ENCODE measurements around the gene ARHGAP24. TPM values are rescaled to one million over a fixed set of nuclear protein-coding genes. Genes with fewer than 3 reads are reported as not detected.
A peak's percentile ranks its signal among the peaks of the same experiment; 100 is the strongest.

The ARHGAP24 gene
- total and polyA plus RNA-seq, 2 experiments from 2014 or later, result 5.1 to 8.6 TPM

DNA sequence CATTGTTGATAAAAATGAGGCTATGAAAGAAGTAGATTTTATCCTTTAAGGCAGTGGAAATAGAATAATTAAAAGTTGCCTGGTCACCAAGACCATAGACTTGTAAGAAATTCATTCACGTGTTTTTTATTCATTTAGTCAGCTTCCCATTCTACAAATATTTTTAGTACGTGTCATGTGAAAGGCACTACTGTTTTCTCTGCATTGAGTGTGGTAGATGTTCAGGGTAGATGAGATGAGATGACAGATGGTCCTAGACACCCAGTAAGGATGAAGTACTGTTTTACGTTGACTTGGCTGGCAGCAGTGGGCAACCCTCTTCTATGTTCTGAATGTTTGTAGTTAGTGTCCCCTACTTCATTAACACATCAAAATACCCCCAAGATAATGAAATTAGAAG is 228.1 kb downstream of the ARHGAP24 start:
- TF ChIP-seq, protein P1, sequence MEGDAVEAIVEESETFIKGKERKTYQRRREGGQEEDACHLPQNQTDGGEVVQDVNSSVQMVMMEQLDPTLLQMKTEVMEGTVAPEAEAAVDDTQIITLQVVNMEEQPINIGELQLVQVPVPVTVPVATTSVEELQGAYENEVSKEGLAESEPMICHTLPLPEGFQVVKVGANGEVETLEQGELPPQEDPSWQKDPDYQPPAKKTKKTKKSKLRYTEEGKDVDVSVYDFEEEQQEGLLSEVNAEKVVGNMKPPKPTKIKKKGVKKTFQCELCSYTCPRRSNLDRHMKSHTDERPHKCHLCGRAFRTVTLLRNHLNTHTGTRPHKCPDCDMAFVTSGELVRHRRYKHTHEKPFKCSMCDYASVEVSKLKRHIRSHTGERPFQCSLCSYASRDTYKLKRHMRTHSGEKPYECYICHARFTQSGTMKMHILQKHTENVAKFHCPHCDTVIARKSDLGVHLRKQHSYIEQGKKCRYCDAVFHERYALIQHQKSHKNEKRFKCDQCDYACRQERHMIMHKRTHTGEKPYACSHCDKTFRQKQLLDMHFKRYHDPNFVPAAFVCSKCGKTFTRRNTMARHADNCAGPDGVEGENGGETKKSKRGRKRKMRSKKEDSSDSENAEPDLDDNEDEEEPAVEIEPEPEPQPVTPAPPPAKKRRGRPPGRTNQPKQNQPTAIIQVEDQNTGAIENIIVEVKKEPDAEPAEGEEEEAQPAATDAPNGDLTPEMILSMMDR (IDR thresholded peaks at IDR 0.05; ENCODE audit: low read depth, low read length), result no peak
- H3K36me3 ChIP-seq, result no peaks in the 10 kb centered on the region
- no peak overlapping the region for H3K4me3 ChIP-seq
- peak in 1 of 2 donors; percentile 8 for DNase-seq (ENCODE audit: low read depth in 1 of 2, low spot score in 1 of 2)
- H3K4me1 ChIP-seq (ENCODE audit: low read depth), result no peaks in the 10 kb centered on the region
- no peaks in the 10 kb centered on the region for H3K27me3 ChIP-seq
- H3K27ac ChIP-seq, result no peak overlapping the region
- H3K9me3 ChIP-seq (ENCODE audit: low read depth), result no peaks in the 10 kb centered on the region

DNA sequence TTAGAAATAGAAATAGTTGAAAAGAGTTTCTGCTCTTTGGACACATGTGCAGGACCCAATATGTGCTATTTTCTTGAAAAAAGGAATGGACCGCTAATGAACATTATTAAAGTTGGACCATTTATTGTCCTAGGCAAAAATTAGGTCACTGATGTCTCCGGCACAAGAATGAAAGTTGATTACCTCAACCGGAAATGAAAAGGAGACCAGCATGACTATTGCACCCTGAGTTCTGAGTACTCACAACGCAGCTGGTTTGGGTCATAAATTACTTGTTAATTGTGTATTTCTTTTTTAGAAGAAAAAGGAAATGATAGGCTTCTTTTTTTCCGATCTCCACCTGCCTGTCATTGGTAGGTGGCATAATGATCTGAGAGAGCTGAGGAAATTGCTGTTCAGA is 232.7 kb downstream of the ARHGAP24 start:
- DNase-seq (ENCODE audit: low read depth in 1 of 2, low spot score in 1 of 2), result peak in 1 of 2 donors; percentile 15
- no peak overlapping the region for H3K4me3 ChIP-seq
- TF ChIP-seq, protein P1 (IDR thresholded peaks at IDR 0.05; ENCODE audit: low read depth, low read length), result no peak
- peaks cover 5% of the 10 kb centered on the region for H3K4me1 ChIP-seq (ENCODE audit: low read depth)
- no peaks in the 10 kb centered on the region for H3K36me3 ChIP-seq
- no peaks in the 10 kb centered on the region for H3K27me3 ChIP-seq
- no peak overlapping the region for H3K27ac ChIP-seq
- H3K9me3 ChIP-seq (ENCODE audit: low read depth), result no peaks in the 10 kb centered on the region

DNA sequence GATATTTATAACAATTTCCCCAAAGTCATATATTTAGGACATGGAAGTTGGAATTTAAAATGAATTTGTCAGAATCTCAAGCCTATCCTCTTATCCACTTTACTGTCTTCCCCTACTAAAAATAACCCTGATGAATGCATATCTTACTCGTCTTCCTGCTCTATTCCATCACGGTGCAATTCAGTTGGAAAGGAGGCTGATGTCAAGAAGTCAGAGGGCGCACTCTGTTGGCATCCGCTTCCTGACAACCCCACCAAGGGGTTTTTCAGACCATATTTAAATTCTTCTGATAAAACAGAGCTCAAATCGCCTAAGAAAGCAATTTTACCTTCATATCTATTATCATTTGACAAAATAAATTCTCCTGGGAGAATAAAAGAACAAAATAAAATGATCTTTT is 233.5 kb downstream of the ARHGAP24 start:
- TF ChIP-seq, protein P1 (IDR thresholded peaks at IDR 0.05; ENCODE audit: low read depth, low read length), result no peak
- H3K36me3 ChIP-seq, result no peaks in the 10 kb centered on the region
- H3K9me3 ChIP-seq (ENCODE audit: low read depth), result no peaks in the 10 kb centered on the region
- H3K27ac ChIP-seq, result no peak overlapping the region
- DNase-seq (ENCODE audit: low read depth in 1 of 2, low spot score in 1 of 2), result peak; percentile 8 to 11
- no peaks in the 10 kb centered on the region for H3K27me3 ChIP-seq
- H3K4me3 ChIP-seq, result no peak overlapping the region
- peaks cover 5% of the 10 kb centered on the region for H3K4me1 ChIP-seq (ENCODE audit: low read depth)

DNA sequence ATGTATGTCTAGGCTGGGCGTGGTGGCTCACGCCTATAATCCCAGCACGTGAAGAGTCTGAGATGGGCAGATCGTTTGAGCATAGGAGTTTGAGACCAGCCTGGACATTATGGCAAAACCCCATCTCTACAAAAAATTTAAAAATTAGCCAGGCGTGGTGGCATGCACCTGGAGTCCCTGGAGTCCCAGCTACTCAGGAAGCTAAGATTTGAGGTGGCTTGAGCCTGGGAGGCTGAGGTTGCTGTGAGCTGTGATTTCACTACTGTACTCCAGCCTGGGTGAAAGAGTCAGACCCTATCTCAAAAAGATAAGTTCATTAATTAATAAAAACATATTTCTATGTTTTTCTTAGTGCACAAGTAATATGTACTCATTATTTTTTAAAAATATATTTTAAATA is 238.1 kb downstream of the ARHGAP24 start:
- Histone ChIP-seq H3K36me3 (no peaks in the 10 kb centered on the region), H3K4me3 (no peak overlapping the region), H3K9me3 (ENCODE audit: low read depth) (no peaks in the 10 kb centered on the region), H3K27me3 (no peaks in the 10 kb centered on the region), H3K4me1 (ENCODE audit: low read depth) (peaks cover 5% of the 10 kb centered on the region), H3K27ac (no peak overlapping the region)
- DNase-seq (ENCODE audit: low read depth in 1 of 2, low spot score in 1 of 2), result no peak
- TF ChIP-seq, protein P1 (IDR thresholded peaks at IDR 0.05; ENCODE audit: low read depth, low read length), result no peak

DNA sequence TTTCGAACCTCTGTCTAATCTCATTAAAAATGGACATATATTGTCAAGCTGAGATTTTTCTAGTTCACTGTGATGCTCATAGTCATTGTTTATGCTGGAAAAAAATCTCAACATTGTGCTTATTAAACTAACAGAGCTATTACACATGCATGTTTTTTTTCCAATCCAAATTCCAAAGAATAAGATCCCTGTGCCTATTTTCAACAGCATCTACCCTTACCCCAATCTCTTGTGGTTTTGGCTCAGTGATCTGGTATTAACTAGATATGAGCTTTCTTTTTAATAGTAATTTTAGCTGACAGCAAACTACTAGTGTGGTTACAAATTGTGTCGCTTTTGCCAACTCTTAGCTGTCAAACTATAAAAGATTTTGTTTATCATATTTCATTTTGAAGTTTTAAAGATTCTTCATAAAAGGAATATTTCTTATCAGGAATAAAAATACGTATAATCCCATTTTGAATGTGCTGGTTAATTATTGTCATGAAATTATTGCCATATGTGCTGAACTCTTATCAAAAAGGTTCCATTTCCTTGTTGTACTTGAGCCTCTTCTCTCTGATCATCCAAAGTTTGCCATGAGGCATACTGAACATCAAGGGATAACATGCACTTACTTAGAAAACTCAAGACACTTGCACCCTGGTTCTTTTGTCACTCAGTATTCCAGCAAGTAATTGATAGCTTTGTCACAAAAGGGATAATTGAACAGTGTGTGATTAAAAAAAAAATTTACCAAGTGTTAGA is 241.2 kb downstream of the ARHGAP24 start:
- Histone ChIP-seq H3K27me3 (no peaks in the 10 kb centered on the region), H3K9me3 (ENCODE audit: low read depth) (no peaks in the 10 kb centered on the region), H3K4me1 (ENCODE audit: low read depth) (no peaks in the 10 kb centered on the region), H3K4me3 (no peak overlapping the region), H3K27ac (no peak overlapping the region), H3K36me3 (no peaks in the 10 kb centered on the region)
- DNase-seq (ENCODE audit: low read depth in 1 of 2, low spot score in 1 of 2), result peak in 1 of 2 donors; percentile 69
- TF ChIP-seq, protein P1 (IDR thresholded peaks at IDR 0.05; ENCODE audit: low read depth, low read length), result no peak
